Naive thymus-derived CD8-positive, alpha-beta T cell (primary cell): ENCODE measurements around the gene DNAH8. TPM values are rescaled to one million over a fixed set of nuclear protein-coding genes. Genes with fewer than 3 reads are reported as not detected.
A peak's percentile ranks its signal among the peaks of the same experiment; 100 is the strongest.

Experiments
- ATAC-seq, 2 donors: fragments of 150-1000 bp; cut with Tn5 transposase in 1 of 2; sonication (Bioruptor Pico), chemical (Tn5 transposase) in 1 of 2; 1 replicate in 1 of 2; 2 replicates in 1 of 2; pipeline ENCODE4 v1.10.0; 2021; ENCODE audit warnings: mild to moderate bottlenecking in 2 of 2, moderate library complexity in 2 of 2
- POLR2A ChIA-PET: fragments of 350-600 bp; sonication (Branson Sonifier 250); formaldehyde crosslinking; loops from one replicate; lab custom pipeline; 2021; ENCODE audit warnings: antibody characterized with exemption; lab: Charles Lee
- DNase-seq, 10 donors: peaks; one replicate each; pipeline versions ENCODE4 v3.0.0 to v3.0.0-alpha.2; 2020 to 2022
- H3K27ac Mint-ChIP-seq, 10 donors: one replicate each; pipeline ENCODE4 v1.8.0; 2020 to 2022; ENCODE audit warnings: mild to moderate bottlenecking in 10 of 10, mixed read lengths in 10 of 10, moderate library complexity in 4 of 10, inconsistent platforms in 1 of 10
- H3K27me3 Mint-ChIP-seq, 5 donors: one replicate each; pipeline ENCODE4 v1.8.0; 2021 to 2022; ENCODE audit warnings: mixed read lengths in 5 of 5
- H3K36me3 Mint-ChIP-seq, 3 donors: one replicate each; pipeline ENCODE4 v1.8.0; 2020 to 2022; ENCODE audit warnings: mixed read lengths in 3 of 3, mild to moderate bottlenecking in 2 of 3, inconsistent platforms in 1 of 3
- H3K4me1 Mint-ChIP-seq, 4 donors: one replicate each; pipeline ENCODE4 v1.8.0; 2021 to 2022; ENCODE audit warnings: mixed read lengths in 4 of 4
- H3K4me3 Mint-ChIP-seq, 10 donors: one replicate each; pipeline ENCODE4 v1.8.0; 2020 to 2022; ENCODE audit warnings: mild to moderate bottlenecking in 10 of 10, mixed read lengths in 10 of 10, moderate library complexity in 6 of 10, inconsistent platforms in 1 of 10
- H3K9me3 Mint-ChIP-seq, 9 donors: one replicate each; pipeline ENCODE4 v1.8.0; 2020 to 2022; ENCODE audit warnings: mixed read lengths in 9 of 9, mild to moderate bottlenecking in 3 of 9, inconsistent platforms in 1 of 9, moderate library complexity in 1 of 9
- polyA plus RNA-seq, 3 donors: library from polyadenylated mRNA; unstranded; fragments of 300-500 nt; fragmentation: Illumina TruSeq; gene quantifications; one replicate each; pipeline ENCODE4 v1.2.3, GENCODE V29; 2021
- total RNA-seq, 8 experiments: library from RNA in 2 of 8; stranded (reverse) in 2 of 8; gene quantifications; one replicate each; pipeline ENCODE4 v1.2.3 and lab custom pipeline; 2021 to 2026

Gene DNAH8
- total and polyA plus RNA-seq, 5 experiments from 2014 or later: not detected

- peaks cover 17 to 36% (median 29%) of the 10 kb centered on the region in 4 donors for H3K4me1 Mint-ChIP-seq
- H3K27me3 Mint-ChIP-seq: peaks cover 8 to 57% (median 25%) of the 10 kb centered on the region in 5 donors
- ATAC-seq (no peak), DNase-seq (no peak)
- POLR2A ChIA-PET: no interaction called here
- H3K27ac Mint-ChIP-seq: peak overlapping the region in 1 of 10 donors; percentile 51
- H3K4me3 Mint-ChIP-seq: no peak overlapping the region
- H3K36me3 Mint-ChIP-seq: no peaks in the 10 kb centered on the region
- no peaks in the 10 kb centered on the region for H3K9me3 Mint-ChIP-seq
These were observed 338.0 kb downstream of the DNAH8 start for GRCh38 chr6:39053016-39053624.

GRCh38 chr6:39053854-39054576 is 338.9 kb downstream of the DNAH8 start:
- Mint-ChIP-seq H3K36me3 (no peaks in the 10 kb centered on the region), H3K27me3 (peaks cover 8 to 57% (median 26%) of the 10 kb centered on the region in 5 donors), H3K27ac (no peak overlapping the region), H3K4me3 (no peak overlapping the region), H3K9me3 (no peaks in the 10 kb centered on the region), H3K4me1 (peaks cover 17 to 34% (median 28%) of the 10 kb centered on the region in 4 donors)
- ATAC-seq (no peak), DNase-seq (no peak)
- POLR2A ChIA-PET: no interaction called here

GRCh38 chr6:39054577-39055142 is 339.5 kb downstream of the DNAH8 start:
- Mint-ChIP-seq H3K4me3 (no peak overlapping the region), H3K9me3 (no peaks in the 10 kb centered on the region), H3K4me1 (peaks cover 15 to 28% (median 24%) of the 10 kb centered on the region in 4 donors), H3K36me3 (no peaks in the 10 kb centered on the region), H3K27me3 (peaks cover 4 to 57% (median 19%) of the 10 kb centered on the region in 5 donors), H3K27ac (no peak overlapping the region)
- no peak for DNase-seq
- POLR2A ChIA-PET: no interaction called here
- ATAC-seq: no peak

GRCh38 chr6:39055661-39056060 is 340.6 kb downstream of the DNAH8 start:
- Mint-ChIP-seq H3K36me3 (no peaks in the 10 kb centered on the region), H3K4me3 (no peak overlapping the region), H3K27me3 (peaks cover 4 to 57% (median 18%) of the 10 kb centered on the region in 5 donors), H3K27ac (no peak overlapping the region), H3K9me3 (no peaks in the 10 kb centered on the region), H3K4me1 (peaks cover 11 to 22% (median 18%) of the 10 kb centered on the region in 4 donors)
- no peak for ATAC-seq
- no peak for DNase-seq
- POLR2A ChIA-PET: no interaction called here

- DNase-seq: no peak
- POLR2A ChIA-PET: no interaction called here
These were observed 341.1 kb downstream of the DNAH8 start for GRCh38 chr6:39056191-39056590.

GRCh38 chr6:39056681-39057080 is 341.6 kb downstream of the DNAH8 start:
- POLR2A ChIA-PET: no interaction called here
- Mint-ChIP-seq H3K27me3 (peaks cover 4 to 52% (median 14%) of the 10 kb centered on the region in 5 donors), H3K36me3 (no peaks in the 10 kb centered on the region), H3K4me1 (peaks cover 4 to 12% (median 10%) of the 10 kb centered on the region in 4 donors), H3K4me3 (no peak overlapping the region), H3K9me3 (no peaks in the 10 kb centered on the region), H3K27ac (no peak overlapping the region)
- ATAC-seq (no peak), DNase-seq (no peak)

More at GRCh38 chr6:39056191-39056590, 341.1 kb downstream of the DNAH8 start:
- no peak overlapping the region for H3K27ac Mint-ChIP-seq
- no peak overlapping the region for H3K4me3 Mint-ChIP-seq
- ATAC-seq: no peak
- no peaks in the 10 kb centered on the region for H3K36me3 Mint-ChIP-seq
- peaks cover 4 to 57% (median 15%) of the 10 kb centered on the region in 5 donors for H3K27me3 Mint-ChIP-seq
- no peaks in the 10 kb centered on the region for H3K9me3 Mint-ChIP-seq
- H3K4me1 Mint-ChIP-seq: peaks cover 8 to 17% (median 14%) of the 10 kb centered on the region in 4 donors

GRCh38 chr6:39057251-39058155 is 342.4 kb downstream of the DNAH8 start:
- Mint-ChIP-seq H3K4me1 (peaks cover 0 to 6% (median 4%) of the 10 kb centered on the region in 4 donors), H3K9me3 (no peaks in the 10 kb centered on the region), H3K36me3 (no peaks in the 10 kb centered on the region), H3K27me3 (peaks cover 0 to 44% (median 14%) of the 10 kb centered on the region in 5 donors), H3K27ac (peak overlapping the region in 1 of 10 donors; percentile 43), H3K4me3 (no peak overlapping the region)
- ATAC-seq (no peak), DNase-seq (no peak)
- POLR2A ChIA-PET: no interaction called here

- Mint-ChIP-seq H3K4me1 (peaks cover 0 to 1% (median 0%) of the 10 kb centered on the region in 4 donors), H3K27ac (no peak overlapping the region), H3K9me3 (no peaks in the 10 kb centered on the region), H3K27me3 (peaks cover 1 to 33% (median 14%) of the 10 kb centered on the region in 5 donors), H3K4me3 (no peak overlapping the region), H3K36me3 (no peaks in the 10 kb centered on the region)
- no peak for DNase-seq
- POLR2A ChIA-PET: no interaction called here
- no peak for ATAC-seq
These were observed 343.5 kb downstream of the DNAH8 start for GRCh38 chr6:39058471-39059147.

- Mint-ChIP-seq H3K27me3 (peaks cover 2 to 25% (median 11%) of the 10 kb centered on the region in 5 donors), H3K4me3 (no peak overlapping the region), H3K9me3 (no peaks in the 10 kb centered on the region), H3K27ac (no peak overlapping the region), H3K4me1 (peaks cover 0 to 2% (median 0%) of the 10 kb centered on the region in 4 donors), H3K36me3 (no peaks in the 10 kb centered on the region)
- no peak for ATAC-seq
- DNase-seq: no peak
- POLR2A ChIA-PET: no interaction called here
These were observed 344.6 kb downstream of the DNAH8 start for GRCh38 chr6:39059496-39060310.

- DNase-seq (no peak), ATAC-seq (no peak)
- Mint-ChIP-seq H3K4me1 (peaks cover 0 to 2% (median 0%) of the 10 kb centered on the region in 4 donors), H3K4me3 (no peak overlapping the region), H3K9me3 (no peaks in the 10 kb centered on the region), H3K36me3 (no peaks in the 10 kb centered on the region), H3K27me3 (peaks cover 4 to 35% (median 12%) of the 10 kb centered on the region in 5 donors), H3K27ac (peak overlapping the region in 1 of 10 donors; percentile 65)
- POLR2A ChIA-PET: no interaction called here
These were observed 345.5 kb downstream of the DNAH8 start for GRCh38 chr6:39060467-39061160.

- ATAC-seq (no peak), DNase-seq (no peak)
- peaks cover 4 to 35% (median 11%) of the 10 kb centered on the region in 5 donors for H3K27me3 Mint-ChIP-seq
- no peaks in the 10 kb centered on the region for H3K36me3 Mint-ChIP-seq
- no peak overlapping the region for H3K4me3 Mint-ChIP-seq
- POLR2A ChIA-PET: no interaction called here
- H3K27ac Mint-ChIP-seq: peak overlapping the region in 1 of 10 donors; percentile 65
- H3K4me1 Mint-ChIP-seq: peaks cover 0 to 2% (median 0%) of the 10 kb centered on the region in 4 donors
- no peaks in the 10 kb centered on the region for H3K9me3 Mint-ChIP-seq
These were observed 346.1 kb downstream of the DNAH8 start for GRCh38 chr6:39061182-39061581.
